ENCODE results near the gene PEX6.

DNA sequence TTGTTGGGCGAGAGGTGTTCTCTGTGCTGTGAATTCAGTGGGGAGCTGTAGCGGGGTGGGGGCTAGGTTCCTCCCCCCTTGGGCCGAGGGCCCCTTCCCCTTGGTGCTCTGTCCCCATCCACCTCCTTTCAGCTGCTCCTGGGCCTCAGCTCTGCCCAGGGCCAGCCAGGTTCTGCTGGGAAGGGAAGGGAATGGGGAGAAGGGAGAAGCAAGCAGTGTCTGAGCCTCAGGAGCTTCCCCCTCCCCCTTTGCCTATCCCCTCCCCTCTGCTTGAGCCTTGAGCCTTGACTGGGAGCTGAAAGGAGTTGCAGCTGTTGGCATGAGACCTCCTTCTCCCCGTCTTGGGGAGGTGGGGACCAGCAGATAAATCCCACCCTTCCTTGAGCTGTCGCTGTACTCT lies 41.9 kb upstream of the PEX6 start:
- TF ChIP-seq RAD21 (conservative IDR thresholded peaks at IDR 0.05 in 1 of 2, IDR thresholded peaks at IDR 0.05 in 1 of 2) = no peak
- TF ChIP-seq CHD4 (IDR thresholded peaks at IDR 0.05; ENCODE audit: borderline replicate concordance) = no peak
- TF ChIP-seq, protein P1, sequence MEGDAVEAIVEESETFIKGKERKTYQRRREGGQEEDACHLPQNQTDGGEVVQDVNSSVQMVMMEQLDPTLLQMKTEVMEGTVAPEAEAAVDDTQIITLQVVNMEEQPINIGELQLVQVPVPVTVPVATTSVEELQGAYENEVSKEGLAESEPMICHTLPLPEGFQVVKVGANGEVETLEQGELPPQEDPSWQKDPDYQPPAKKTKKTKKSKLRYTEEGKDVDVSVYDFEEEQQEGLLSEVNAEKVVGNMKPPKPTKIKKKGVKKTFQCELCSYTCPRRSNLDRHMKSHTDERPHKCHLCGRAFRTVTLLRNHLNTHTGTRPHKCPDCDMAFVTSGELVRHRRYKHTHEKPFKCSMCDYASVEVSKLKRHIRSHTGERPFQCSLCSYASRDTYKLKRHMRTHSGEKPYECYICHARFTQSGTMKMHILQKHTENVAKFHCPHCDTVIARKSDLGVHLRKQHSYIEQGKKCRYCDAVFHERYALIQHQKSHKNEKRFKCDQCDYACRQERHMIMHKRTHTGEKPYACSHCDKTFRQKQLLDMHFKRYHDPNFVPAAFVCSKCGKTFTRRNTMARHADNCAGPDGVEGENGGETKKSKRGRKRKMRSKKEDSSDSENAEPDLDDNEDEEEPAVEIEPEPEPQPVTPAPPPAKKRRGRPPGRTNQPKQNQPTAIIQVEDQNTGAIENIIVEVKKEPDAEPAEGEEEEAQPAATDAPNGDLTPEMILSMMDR (IDR thresholded peaks at IDR 0.05) = no peak
- no peak for TF ChIP-seq SREBF2 (IDR thresholded peaks at IDR 0.05)
